WTC11 (cell line): ENCODE measurements around the gene CD34.

ENCODE experiments used
- TF ChIP-seq, protein P1 (sequence below): fragments of 200-600 bp; IDR thresholded peaks from 2 replicates; pipeline ENCODE4 v1.8.0; 2022; ENCODE audit warnings: antibody characterized with exemption
- TF ChIP-seq, protein P2 (sequence below): sonication (generic); formaldehyde crosslinking; IDR thresholded peaks from 2 replicates; pipeline ENCODE4 v1.8.1; 2022; ENCODE audit warnings: low read depth, missing genetic modification reagents, borderline replicate concordance

DNA sequence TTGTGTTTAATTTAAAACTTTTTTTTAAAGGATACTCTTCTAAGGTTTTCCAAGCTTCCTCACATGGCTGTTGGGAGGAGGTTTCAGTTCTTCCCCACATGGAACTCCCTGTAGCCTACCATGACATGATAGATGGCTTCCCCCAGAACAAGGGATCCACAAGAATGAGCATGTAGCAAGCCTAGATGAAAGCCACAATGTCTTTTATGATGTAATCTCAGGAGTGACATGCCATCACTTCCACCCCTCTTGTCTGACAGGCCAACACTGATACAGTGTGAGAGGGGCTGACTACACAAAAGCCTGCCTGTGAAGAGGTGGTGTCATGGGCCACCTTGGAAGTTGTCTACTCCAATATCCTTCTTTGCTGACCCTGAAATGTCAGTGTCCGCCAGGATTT is 32.0 kb downstream of the CD34 start:
- TF ChIP-seq, protein P1, sequence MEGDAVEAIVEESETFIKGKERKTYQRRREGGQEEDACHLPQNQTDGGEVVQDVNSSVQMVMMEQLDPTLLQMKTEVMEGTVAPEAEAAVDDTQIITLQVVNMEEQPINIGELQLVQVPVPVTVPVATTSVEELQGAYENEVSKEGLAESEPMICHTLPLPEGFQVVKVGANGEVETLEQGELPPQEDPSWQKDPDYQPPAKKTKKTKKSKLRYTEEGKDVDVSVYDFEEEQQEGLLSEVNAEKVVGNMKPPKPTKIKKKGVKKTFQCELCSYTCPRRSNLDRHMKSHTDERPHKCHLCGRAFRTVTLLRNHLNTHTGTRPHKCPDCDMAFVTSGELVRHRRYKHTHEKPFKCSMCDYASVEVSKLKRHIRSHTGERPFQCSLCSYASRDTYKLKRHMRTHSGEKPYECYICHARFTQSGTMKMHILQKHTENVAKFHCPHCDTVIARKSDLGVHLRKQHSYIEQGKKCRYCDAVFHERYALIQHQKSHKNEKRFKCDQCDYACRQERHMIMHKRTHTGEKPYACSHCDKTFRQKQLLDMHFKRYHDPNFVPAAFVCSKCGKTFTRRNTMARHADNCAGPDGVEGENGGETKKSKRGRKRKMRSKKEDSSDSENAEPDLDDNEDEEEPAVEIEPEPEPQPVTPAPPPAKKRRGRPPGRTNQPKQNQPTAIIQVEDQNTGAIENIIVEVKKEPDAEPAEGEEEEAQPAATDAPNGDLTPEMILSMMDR = no peak
- TF ChIP-seq, protein P2, sequence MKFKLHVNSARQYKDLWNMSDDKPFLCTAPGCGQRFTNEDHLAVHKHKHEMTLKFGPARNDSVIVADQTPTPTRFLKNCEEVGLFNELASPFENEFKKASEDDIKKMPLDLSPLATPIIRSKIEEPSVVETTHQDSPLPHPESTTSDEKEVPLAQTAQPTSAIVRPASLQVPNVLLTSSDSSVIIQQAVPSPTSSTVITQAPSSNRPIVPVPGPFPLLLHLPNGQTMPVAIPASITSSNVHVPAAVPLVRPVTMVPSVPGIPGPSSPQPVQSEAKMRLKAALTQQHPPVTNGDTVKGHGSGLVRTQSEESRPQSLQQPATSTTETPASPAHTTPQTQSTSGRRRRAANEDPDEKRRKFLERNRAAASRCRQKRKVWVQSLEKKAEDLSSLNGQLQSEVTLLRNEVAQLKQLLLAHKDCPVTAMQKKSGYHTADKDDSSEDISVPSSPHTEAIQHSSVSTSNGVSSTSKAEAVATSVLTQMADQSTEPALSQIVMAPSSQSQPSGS (CRISPR knock-in tag) = no peak
